Activated T-cell treated with anti-CD3 and anti-CD28 coated beads, Interleukin-2, amount 50 U/mL, for 1 hour (primary cell): Measurements from ENCODE around the gene MOCS3.

Experiments used
- DNase-seq: peaks from one replicate; pipeline ENCODE4 v3.0.0-alpha.2; 2020

MOCS3 gene

GRCh38 chr20:50983321-50983720 lies 24.7 kb downstream of the MOCS3 start:
- DNase-seq: no peak

GRCh38 chr20:50987493-50988210 lies 29.0 kb downstream of the MOCS3 start:
- peak; percentile 39 for DNase-seq

- no peak for DNase-seq
Measured at GRCh38 chr20:50991076-50991475, 32.5 kb downstream of the MOCS3 start.

- no peak for DNase-seq
Measured at GRCh38 chr20:50992336-50992732, 33.7 kb downstream of the MOCS3 start.

- DNase-seq: no peak
Measured at GRCh38 chr20:50992733-50993457, 34.3 kb downstream of the MOCS3 start.

- no peak for DNase-seq
Measured at GRCh38 chr20:50993876-50994275, 35.3 kb downstream of the MOCS3 start.

- no peak for DNase-seq
Measured at GRCh38 chr20:50995506-50995905, 36.9 kb downstream of the MOCS3 start.

GRCh38 chr20:50996901-50997865 lies 38.6 kb downstream of the MOCS3 start:
- no peak for DNase-seq

GRCh38 chr20:50999355-50999754 lies 40.7 kb downstream of the MOCS3 start:
- no peak for DNase-seq

- DNase-seq: no peak
Measured at GRCh38 chr20:51001430-51002265, 43.0 kb downstream of the MOCS3 start.

GRCh38 chr20:51002633-51003032 lies 44.0 kb downstream of the MOCS3 start:
- DNase-seq: no peak

- no peak for DNase-seq
Measured at GRCh38 chr20:51003753-51004152, 45.1 kb downstream of the MOCS3 start.

GRCh38 chr20:51004305-51004727 lies 45.7 kb downstream of the MOCS3 start:
- DNase-seq: no peak

GRCh38 chr20:51004781-51005180 lies 46.2 kb downstream of the MOCS3 start:
- DNase-seq: no peak

- no peak for DNase-seq
Measured at GRCh38 chr20:51005214-51005613, 46.6 kb downstream of the MOCS3 start.

GRCh38 chr20:51008718-51009117 lies 50.1 kb downstream of the MOCS3 start:
- no peak for DNase-seq

GRCh38 chr20:51009303-51010042 lies 50.9 kb downstream of the MOCS3 start:
- DNase-seq: no peak

GRCh38 chr20:51010043-51010365 lies 51.4 kb downstream of the MOCS3 start:
- no peak for DNase-seq

- no peak for DNase-seq
Measured at GRCh38 chr20:51010932-51011331, 52.3 kb downstream of the MOCS3 start.

GRCh38 chr20:51011479-51011878 lies 52.9 kb downstream of the MOCS3 start:
- no peak for DNase-seq

GRCh38 chr20:51012357-51012756 lies 53.7 kb downstream of the MOCS3 start:
- no peak for DNase-seq
